Keratinocyte (primary cell): ENCODE results near the gene LONP2. TPM values are rescaled to one million over a fixed set of nuclear protein-coding genes. Genes with fewer than 3 reads are reported as not detected.

Experiments used
- DNase-seq: peaks from one replicate; pipeline ENCODE4 v3.0.0-alpha.2; 2011; ENCODE audit warnings: low read depth, missing footprints, low spot score
- FAIRE-seq: peaks from 2 replicates; lab custom pipeline; 2011; peaks lifted over from hg19 to GRCh38; lab: Jason Lieb, UNC
- H2AFZ ChIP-seq: 2 replicates; pipeline ENCODE4 v1.6.0; 2012; ENCODE audit warnings: low read length, control low read depth, inconsistent platforms; ENCODE audit not compliant: control insufficient read depth
- H3K27ac ChIP-seq: 2 replicates; pipeline ENCODE4 v1.5.1; 2011; ENCODE audit warnings: low read length; ENCODE audit not compliant: control insufficient read depth, insufficient read depth
- H3K27me3 ChIP-seq: 3 replicates; pipeline ENCODE4 v1.6.0; 2011; ENCODE audit warnings: low read length; ENCODE audit not compliant: control insufficient read depth, insufficient read depth; ENCODE audit errors: extremely low read depth
- H3K36me3 ChIP-seq, 2 experiments: 2 replicates in 1 of 2; 3 replicates in 1 of 2; pipeline ENCODE4 v1.5.1; 2011; ENCODE audit warnings: low read length in 2 of 2, mild to moderate bottlenecking in 1 of 2; ENCODE audit not compliant: control insufficient read depth in 2 of 2, insufficient read depth in 2 of 2; ENCODE audit errors: extremely low read depth in 1 of 2
- H3K4me1 ChIP-seq: 3 replicates; pipeline ENCODE4 v1.5.1; 2011; ENCODE audit warnings: low read length; ENCODE audit not compliant: control insufficient read depth, insufficient read depth; ENCODE audit errors: extremely low read depth
- H3K4me2 ChIP-seq: 3 replicates; pipeline ENCODE4 v1.6.0; 2011; ENCODE audit warnings: low read depth, low read length; ENCODE audit not compliant: control insufficient read depth, insufficient read depth; ENCODE audit errors: extremely low read depth
- H3K4me3 ChIP-seq, 3 experiments: fragments of 200-600 bp in 1 of 3; sonication (generic) in 1 of 3; 2 replicates in 2 of 3; 3 replicates in 1 of 3; pipeline ENCODE4 v1.5.1; 2011 to 2016; ENCODE audit warnings: low read length in 3 of 3, mild to moderate bottlenecking in 3 of 3, control low read depth in 2 of 3, inconsistent platforms in 1 of 3, low read depth in 1 of 3, mixed read lengths in 1 of 3, mixed run types in 1 of 3, moderate library complexity in 1 of 3; ENCODE audit not compliant: control insufficient read depth in 2 of 3, insufficient read depth in 2 of 3; ENCODE audit errors: extremely low read depth in 1 of 3
- H3K79me2 ChIP-seq: 2 replicates; pipeline ENCODE4 v1.6.0; 2012; ENCODE audit warnings: low read length; ENCODE audit not compliant: control insufficient read depth, insufficient read depth
- H3K9ac ChIP-seq: 3 replicates; pipeline ENCODE4 v1.6.0; 2011; ENCODE audit warnings: low read length; ENCODE audit not compliant: control insufficient read depth, insufficient read depth; ENCODE audit errors: extremely low read depth
- H3K9me1 ChIP-seq: 3 replicates; pipeline ENCODE4 v1.6.0; 2011; ENCODE audit warnings: low read length; ENCODE audit not compliant: control insufficient read depth, insufficient read depth; ENCODE audit errors: extremely low read depth
- H3K9me3 ChIP-seq: 2 replicates; pipeline ENCODE4 v1.5.1; 2012; ENCODE audit warnings: low read depth, low read length; ENCODE audit not compliant: control insufficient read depth
- H4K20me1 ChIP-seq: 3 replicates; pipeline ENCODE4 v1.6.0; 2011; ENCODE audit warnings: low read length; ENCODE audit not compliant: control insufficient read depth, insufficient read depth; ENCODE audit errors: extremely low read depth
- CTCF ChIP-seq, 3 experiments: IDR thresholded peaks in 1 of 3; conservative IDR thresholded peaks in 1 of 3; optimal IDR thresholded peaks in 1 of 3; 2 replicates in 2 of 3; 3 replicates in 1 of 3; pipeline versions ENCODE3 to v1.5.1; 2011; ENCODE audit warnings: low read length in 3 of 3, mild to moderate bottlenecking in 3 of 3, moderate library complexity in 2 of 3, control low read depth in 1 of 3, inconsistent platforms in 1 of 3; ENCODE audit not compliant: insufficient read depth in 2 of 3; ENCODE audit errors: extremely low read depth in 1 of 3
- EZH2 ChIP-seq: IDR thresholded peaks from one replicate; pipeline ENCODE4 v1.6.1; 2012; ENCODE audit warnings: inconsistent platforms, mild to moderate bottlenecking, low read length, moderate library complexity
- dilution Hi-C: fragments of 300-500 bp; cut with MboI; formaldehyde crosslinking; loops from one replicate; pipeline ENCODE4 v1.7.0; 2020; ENCODE audit warnings: low sequenced_read_pairs; ENCODE audit not compliant: extremely low pct_ligation_motif_present
- polyA plus RNA-seq, 5 experiments: library from polyadenylated mRNA; depleted of rRNA in 3 of 5; stranded (reverse) in 3 of 5; stranded (forward) in 1 of 5; unstranded in 1 of 5; fragments of >200 nt; gene quantifications; 1 replicate in 1 of 5; 2 replicates in 3 of 5; 3 replicates in 1 of 5; pipeline versions ENCODE4 v1.2.1 to v1.2.3, GENCODE V29; 2011 to 2012; ENCODE audit warnings: missing spikeins in 2 of 5, low read depth in 1 of 5, low replicate concordance in 1 of 5

The LONP2 gene
- polyA plus RNA-seq, 1 donor (not counting 4 experiments of a cell fraction or from before 2014, with no cell fraction given): 49.4 TPM

GRCh38 chr16:48384520-48385252, 140.6 kb downstream of the LONP2 start:
- no peak overlapping the region for H2AFZ ChIP-seq
- TF ChIP-seq EZH2 (no peak), CTCF (optimal IDR thresholded peaks at IDR 0.05 in 1 of 3, IDR thresholded peaks at IDR 0.05 in 1 of 3, conservative IDR thresholded peaks at IDR 0.05 in 1 of 3; ENCODE audit: extremely low read depth in 1 of 3, insufficient read depth in 2 of 3, low read length in 3 of 3) (no peak)
- no peak for FAIRE-seq
- no peaks in the 10 kb centered on the region for H3K27me3 ChIP-seq
- peak overlapping the region; percentile 98 for H3K4me2 ChIP-seq
- no peak for DNase-seq
- H3K36me3 ChIP-seq: no peaks in the 10 kb centered on the region
- H3K79me2 ChIP-seq: peaks cover 48% of the 10 kb centered on the region
- dilution Hi-C loops: no loop called here
- peaks cover 3% of the 10 kb centered on the region for H3K9me1 ChIP-seq
- H3K9me3 ChIP-seq: no peaks in the 10 kb centered on the region
- H3K27ac ChIP-seq: peak overlapping the region; percentile 94
- peak overlapping the region; percentile 73 to 98 (median 97) for H3K4me3 ChIP-seq
- peak overlapping the region; percentile 94 for H3K9ac ChIP-seq
- H4K20me1 ChIP-seq: peaks cover 12% of the 10 kb centered on the region
- peaks cover 22% of the 10 kb centered on the region for H3K4me1 ChIP-seq

GRCh38 chr16:48385253-48386150, 141.4 kb downstream of the LONP2 start, which contains the start of gene SIAH1:
Gene SIAH1 (minus strand): TSS chr16:48385413. CDS start chr16:48362428, 22,985 bp downstream.
- no peak for FAIRE-seq
- Histone ChIP-seq H3K9me3 (no peaks in the 10 kb centered on the region), H3K4me3 (peak within 1 kb of the TSS; percentile 73 to 98 (median 97)), H3K79me2 (peaks cover 40% of the 10 kb centered on the region), H3K9me1 (peaks cover 3% of the 10 kb centered on the region), H3K9ac (peak within 1 kb of the TSS; percentile 94), H3K27me3 (no peaks in the 10 kb centered on the region), H3K4me2 (peak within 1 kb of the TSS; percentile 98), H3K36me3 (no peaks in the 10 kb centered on the region), H2AFZ (peak within 1 kb of the TSS; percentile 86), H3K4me1 (peaks cover 22% of the 10 kb centered on the region), H4K20me1 (peaks cover 10% of the 10 kb centered on the region), H3K27ac (peak within 1 kb of the TSS; percentile 94)
- TF ChIP-seq CTCF (optimal IDR thresholded peaks at IDR 0.05 in 1 of 3, IDR thresholded peaks at IDR 0.05 in 1 of 3, conservative IDR thresholded peaks at IDR 0.05 in 1 of 3; ENCODE audit: extremely low read depth in 1 of 3, insufficient read depth in 2 of 3, low read length in 3 of 3): no peak
- no peak for TF ChIP-seq EZH2
- no peak for DNase-seq
- dilution Hi-C loops: no loop called here
